ENCODE data around the gene C9orf43.

- no peak for TF ChIP-seq CTCF (IDR thresholded peaks at IDR 0.05)
- TF ChIP-seq POLR2A (IDR thresholded peaks at IDR 0.05) = no peak
These were observed 53.1 kb downstream of the C9orf43 start, which contains the start of gene RGS3 for GRCh38 chr9:113463418-113464285.

All from testis (tissue), 2 donors.